Astrocyte (in vitro differentiated cells and primary cell): Measurements from ENCODE around the gene ALLC.

Experiments
- EZH2 ChIP-seq: IDR thresholded peaks from 2 replicates; pipeline ENCODE4 v1.6.1; 2012; ENCODE audit warnings: mild to moderate bottlenecking, low read length, inconsistent platforms; ENCODE audit not compliant: insufficient read depth
- TF ChIP-seq, protein P1 (sequence below): IDR thresholded peaks from 2 replicates; pipeline ENCODE4 v1.5.1; 2011; ENCODE audit warnings: low read depth, mild to moderate bottlenecking, inconsistent platforms, low read length, moderate library complexity; ENCODE audit not compliant: insufficient read depth

DNA sequence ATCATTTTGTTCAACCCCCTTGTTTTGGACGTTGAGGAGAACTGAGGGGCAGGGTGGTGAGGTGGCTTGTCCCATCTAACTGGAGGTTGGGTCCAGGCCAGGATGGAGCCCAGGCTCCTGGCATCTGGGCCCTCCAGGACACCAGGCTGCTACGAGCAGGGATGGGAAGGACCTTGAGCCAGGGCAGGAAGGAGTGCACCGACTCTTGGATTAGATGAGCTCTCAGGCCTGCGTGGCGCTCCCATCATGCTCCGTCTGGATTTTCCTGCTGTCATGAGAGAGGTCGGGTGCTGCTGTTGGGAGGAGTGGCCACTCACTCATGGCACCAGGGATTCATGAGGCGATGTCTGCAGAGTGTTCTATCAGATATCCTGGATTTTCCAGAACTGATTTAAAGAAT, 18.3 kb upstream of the ALLC start:
- TF ChIP-seq, protein P1, sequence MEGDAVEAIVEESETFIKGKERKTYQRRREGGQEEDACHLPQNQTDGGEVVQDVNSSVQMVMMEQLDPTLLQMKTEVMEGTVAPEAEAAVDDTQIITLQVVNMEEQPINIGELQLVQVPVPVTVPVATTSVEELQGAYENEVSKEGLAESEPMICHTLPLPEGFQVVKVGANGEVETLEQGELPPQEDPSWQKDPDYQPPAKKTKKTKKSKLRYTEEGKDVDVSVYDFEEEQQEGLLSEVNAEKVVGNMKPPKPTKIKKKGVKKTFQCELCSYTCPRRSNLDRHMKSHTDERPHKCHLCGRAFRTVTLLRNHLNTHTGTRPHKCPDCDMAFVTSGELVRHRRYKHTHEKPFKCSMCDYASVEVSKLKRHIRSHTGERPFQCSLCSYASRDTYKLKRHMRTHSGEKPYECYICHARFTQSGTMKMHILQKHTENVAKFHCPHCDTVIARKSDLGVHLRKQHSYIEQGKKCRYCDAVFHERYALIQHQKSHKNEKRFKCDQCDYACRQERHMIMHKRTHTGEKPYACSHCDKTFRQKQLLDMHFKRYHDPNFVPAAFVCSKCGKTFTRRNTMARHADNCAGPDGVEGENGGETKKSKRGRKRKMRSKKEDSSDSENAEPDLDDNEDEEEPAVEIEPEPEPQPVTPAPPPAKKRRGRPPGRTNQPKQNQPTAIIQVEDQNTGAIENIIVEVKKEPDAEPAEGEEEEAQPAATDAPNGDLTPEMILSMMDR: no peak
- TF ChIP-seq EZH2: no peak
